HG02884 (cell line): ENCODE data around the gene PITPNC1.
"Not testable (repeated sequence)": the region's sequence is repeated elsewhere in the genome, so short reads cannot be mapped to it uniquely, and the experiment has no call there.

ENCODE experiments used
- ATAC-seq: cut with Tn5 transposase; IDR thresholded peaks from one replicate; pipeline ENCODE4 v1.9.1; 2021; ENCODE audit warnings: mild to moderate bottlenecking, moderate library complexity; ENCODE audit not compliant: unreplicated experiment

Gene PITPNC1

GRCh38 chr17:67606896-67607604, 230.0 kb downstream of the PITPNC1 start:
- ATAC-seq, result no peak

- ATAC-seq, result no peak
Measured at GRCh38 chr17:67610061-67610460, 233.0 kb downstream of the PITPNC1 start.

DNA sequence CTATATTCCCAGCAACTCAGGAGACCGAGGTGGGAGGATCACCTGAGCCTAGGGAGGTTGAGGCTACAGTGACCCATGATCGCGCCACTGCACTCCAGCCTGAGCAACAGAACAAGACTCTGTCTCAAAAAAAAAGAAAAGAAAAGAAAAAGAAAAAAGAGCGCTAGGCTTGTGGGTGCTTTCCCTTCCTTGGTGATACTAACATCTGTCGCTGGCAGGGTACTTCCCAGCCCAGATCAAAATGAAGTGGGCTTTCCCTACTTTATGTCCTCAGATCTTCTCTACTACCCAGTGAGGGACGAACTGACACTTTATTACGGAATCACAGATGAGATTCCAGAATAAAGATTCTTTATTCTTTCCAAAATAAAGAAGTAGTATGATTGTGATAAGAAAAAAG, 236.9 kb downstream of the PITPNC1 start:
- ATAC-seq, result no peak

- no peak for ATAC-seq
Measured at GRCh38 chr17:67615011-67615561, 238.0 kb downstream of the PITPNC1 start.

DNA sequence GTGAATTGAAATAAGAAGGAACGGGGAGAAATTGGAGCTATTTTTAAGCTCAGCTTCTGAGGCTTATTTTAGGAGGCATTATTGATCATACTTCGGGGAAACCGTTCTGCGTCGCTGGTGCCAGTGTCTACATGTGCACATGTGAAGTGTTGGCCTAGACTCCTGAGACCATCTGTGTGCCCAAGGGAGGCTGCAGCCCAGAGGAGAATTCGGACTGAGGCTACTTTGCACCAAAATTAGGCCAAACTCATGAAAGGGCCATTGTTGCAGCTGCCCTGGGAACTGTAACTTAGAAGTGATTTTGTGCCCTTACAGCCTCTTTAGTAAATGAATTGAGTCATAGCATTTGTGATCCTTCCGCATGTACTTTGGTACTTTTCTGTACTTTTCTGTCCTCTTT, 238.7 kb downstream of the PITPNC1 start:
- ATAC-seq, result no peak

DNA sequence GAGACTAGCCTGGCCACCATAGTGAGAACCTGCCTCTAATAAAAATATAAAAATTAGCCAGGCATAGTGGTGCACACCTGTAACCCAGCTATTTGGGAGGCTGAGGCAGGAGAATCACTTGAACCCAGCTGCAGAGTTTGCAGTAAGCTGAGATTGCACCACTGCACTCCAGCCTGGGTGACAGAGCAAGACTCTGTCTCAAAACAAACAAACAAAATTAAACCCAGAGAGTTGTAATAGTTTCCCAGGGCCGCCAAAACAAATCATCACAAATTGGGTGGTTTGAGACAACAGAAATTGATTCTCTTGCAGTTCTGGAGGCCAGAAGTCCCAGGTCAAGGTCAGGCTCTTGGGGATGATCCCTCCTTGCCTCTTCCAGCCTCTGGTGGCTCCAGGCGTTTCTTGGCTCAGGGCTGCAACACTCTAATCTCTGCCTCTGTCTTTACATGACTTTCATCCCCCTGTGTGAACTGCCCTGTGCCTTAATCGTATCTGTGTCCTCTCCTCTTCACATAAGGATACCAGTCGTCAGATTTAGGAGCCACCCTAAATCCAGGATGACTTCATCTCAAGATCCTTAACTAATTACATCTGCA, 240.3 kb downstream of the PITPNC1 start:
- no peak for ATAC-seq

GRCh38 chr17:67619555-67619954, 242.5 kb downstream of the PITPNC1 start:
- no peak for ATAC-seq

GRCh38 chr17:67620088-67620487, 243.0 kb downstream of the PITPNC1 start:
- no peak for ATAC-seq

GRCh38 chr17:67620636-67621035, 243.6 kb downstream of the PITPNC1 start:
- no peak for ATAC-seq

- ATAC-seq, result no peak
Measured at GRCh38 chr17:67623767-67624166, 246.7 kb downstream of the PITPNC1 start.

- no peak for ATAC-seq
Measured at GRCh38 chr17:67624886-67625656, 248.0 kb downstream of the PITPNC1 start.

DNA sequence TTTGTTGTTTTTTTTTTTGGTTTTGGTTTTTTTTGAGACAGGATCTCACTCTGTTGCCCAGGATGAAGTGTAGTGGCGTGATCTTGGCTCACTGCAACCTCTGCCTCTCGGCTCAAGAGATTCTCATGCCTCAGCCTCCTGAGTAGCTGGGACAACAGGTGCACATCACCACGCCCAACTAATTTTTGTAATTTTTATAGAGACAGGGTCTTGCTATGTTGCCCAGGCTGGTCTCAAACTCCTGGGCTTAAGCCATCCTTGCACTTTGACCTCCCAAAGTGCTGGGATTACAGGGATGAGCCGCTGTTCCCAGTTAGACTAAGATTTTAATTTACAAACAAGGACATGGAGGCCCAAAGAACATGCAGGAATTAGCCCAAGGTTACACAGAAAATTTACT, 248.9 kb downstream of the PITPNC1 start:
- ATAC-seq, result no peak

DNA sequence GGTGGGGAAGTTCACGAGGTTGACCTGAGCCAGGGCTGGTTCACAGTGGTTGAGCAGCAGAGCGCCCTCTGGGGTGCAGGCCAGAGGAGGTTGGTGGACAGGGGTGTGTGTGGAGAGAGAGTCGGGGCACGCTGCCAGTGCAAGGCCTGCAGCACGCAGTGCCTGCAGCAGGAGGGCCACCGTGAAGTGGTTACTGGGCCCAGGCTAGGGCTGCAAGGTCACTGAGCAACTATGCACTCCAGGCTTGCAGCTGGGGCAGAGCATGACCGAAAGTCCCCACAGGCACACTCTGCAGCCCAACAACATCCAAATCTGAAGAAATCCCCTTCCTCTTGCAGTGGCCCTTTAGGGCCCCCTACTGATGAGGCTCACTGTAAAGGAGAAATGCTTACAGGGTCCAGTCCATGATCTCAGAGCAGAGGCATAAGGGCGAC, 251.5 kb downstream of the PITPNC1 start:
- no peak for ATAC-seq

GRCh38 chr17:67629971-67630320, 252.9 kb downstream of the PITPNC1 start:
- no peak for ATAC-seq

DNA sequence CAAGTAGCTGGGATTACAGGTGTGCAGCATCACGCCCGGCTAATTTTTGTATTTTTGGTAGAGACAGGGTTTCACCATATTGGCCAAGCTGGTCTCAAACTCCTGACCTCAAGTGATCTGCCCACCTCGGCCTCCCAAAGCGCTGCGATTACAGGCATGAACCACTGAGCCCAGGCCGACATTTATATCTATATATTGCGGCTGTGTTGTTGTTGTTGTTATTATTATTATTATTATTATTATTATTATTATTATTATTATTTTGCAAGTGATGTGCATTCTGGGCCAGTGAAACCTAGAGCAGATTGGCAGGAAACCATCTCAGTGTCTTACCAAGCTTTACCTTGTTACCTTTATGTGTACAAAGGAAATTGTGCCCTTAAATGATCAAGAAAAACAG, 253.8 kb downstream of the PITPNC1 start:
- ATAC-seq, result not testable (repeated sequence)

DNA sequence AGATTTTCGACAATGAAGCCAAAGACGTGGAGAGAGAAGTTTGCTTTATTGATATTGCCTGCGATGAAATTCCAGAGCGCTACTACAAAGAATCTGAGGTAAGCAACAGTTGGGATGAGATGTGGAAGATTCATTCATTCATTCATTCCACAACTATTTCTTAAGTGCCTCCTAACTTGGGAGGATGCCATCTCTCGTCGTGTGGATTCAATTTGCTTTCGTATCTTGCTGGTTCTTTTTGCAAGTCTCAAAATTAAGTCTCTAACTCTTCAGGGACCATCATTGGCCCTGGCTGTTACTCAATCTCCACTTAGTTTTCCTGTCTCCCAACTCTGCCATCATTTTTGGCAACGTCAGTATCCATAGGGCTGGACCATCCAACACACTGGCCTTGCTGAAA, 255.1 kb downstream of the PITPNC1 start:
- ATAC-seq, result no peak

DNA sequence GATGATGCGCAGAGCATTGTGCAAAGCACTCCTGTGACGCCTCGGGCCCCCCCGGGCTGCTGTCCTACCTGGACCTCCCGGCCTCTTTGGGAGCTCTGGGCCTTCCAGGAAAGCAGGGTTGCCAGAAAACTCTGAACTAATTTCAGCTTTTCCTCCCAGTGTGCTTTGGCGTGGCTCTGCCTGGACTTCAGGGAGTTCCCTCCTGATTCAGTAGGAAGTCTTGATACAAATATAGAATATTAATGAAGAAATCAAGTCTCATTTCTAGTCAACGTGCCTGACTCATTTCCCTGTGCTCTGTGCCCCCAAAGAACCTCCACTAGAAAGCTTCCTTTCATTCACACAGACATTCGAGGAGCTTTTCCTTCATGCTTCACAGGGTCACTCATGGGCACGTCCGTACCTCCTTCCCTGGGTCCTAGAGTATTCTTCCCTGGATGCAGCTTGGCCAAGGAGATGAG, 256.7 kb downstream of the PITPNC1 start:
- no peak for ATAC-seq

DNA sequence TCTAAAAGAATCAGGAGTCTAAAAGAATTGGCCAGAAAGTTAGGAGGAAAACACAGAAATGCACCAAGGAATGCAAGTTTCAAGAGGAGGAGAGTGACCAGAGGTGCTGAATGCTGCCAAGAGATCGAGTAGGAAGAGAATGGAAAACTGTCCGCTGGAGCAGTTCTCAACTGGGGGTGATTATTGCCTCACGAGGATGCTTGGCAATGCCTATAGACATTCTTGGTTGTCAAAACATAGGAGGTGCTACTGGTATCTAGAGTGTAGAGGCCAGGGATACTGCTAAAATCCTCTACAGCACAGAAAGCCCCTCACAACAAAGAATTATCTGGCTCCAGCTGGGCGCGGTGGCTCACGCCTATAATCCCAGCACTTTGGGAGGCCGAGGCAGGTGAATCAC, 258.6 kb downstream of the PITPNC1 start:
- ATAC-seq, result no peak

GRCh38 chr17:67636312-67636711, 259.2 kb downstream of the PITPNC1 start:
- no peak for ATAC-seq

GRCh38 chr17:67636834-67637520, 259.9 kb downstream of the PITPNC1 start:
- no peak for ATAC-seq
